ENCODE results near the gene VAV1. TPM values are rescaled to one million over a fixed set of nuclear protein-coding genes. Genes with fewer than 3 reads are reported as not detected.

The VAV1 gene
- total and polyA plus RNA-seq, 2 of the 13 experiments (the other 11 are each of a cell fraction or from before 2014, with no cell fraction given) = not detected

- no peak for TF ChIP-seq ZMAT3 (CRISPR knock-in tag; conservative IDR thresholded peaks at IDR 0.05)
- TF ChIP-seq KLF13 (CRISPR knock-in tag; IDR thresholded peaks at IDR 0.05) = no peak
- TF ChIP-seq SRY (CRISPR knock-in tag; IDR thresholded peaks at IDR 0.05) = no peak
- no peak for TF ChIP-seq CSRNP2 (CRISPR knock-in tag; conservative IDR thresholded peaks at IDR 0.05; ENCODE audit: low read depth)
- TF ChIP-seq BCL3 (CRISPR knock-in tag; IDR thresholded peaks at IDR 0.05) = no peak; the same call in 1 of the 2 replicates
- TF ChIP-seq ZNF615 (CRISPR knock-in tag; IDR thresholded peaks at IDR 0.05; ENCODE audit: borderline replicate concordance) = no peak
- TF ChIP-seq PCBP1 (IDR thresholded peaks at IDR 0.05; ENCODE audit: borderline replicate concordance, low read depth, low read length) = no peak
- TF ChIP-seq MLLT10 (CRISPR knock-in tag; IDR thresholded peaks at IDR 0.05) = no peak
- no peak for TF ChIP-seq ZBTB3 (CRISPR knock-in tag; IDR thresholded peaks at IDR 0.05; ENCODE audit: borderline replicate concordance, low read depth)
- no peak for TF ChIP-seq ZNF18 (CRISPR knock-in tag; IDR thresholded peaks at IDR 0.05; ENCODE audit: insufficient replicate concordance)
- TF ChIP-seq ZSCAN21 (CRISPR knock-in tag; IDR thresholded peaks at IDR 0.05; ENCODE audit: borderline replicate concordance) = no peak
- no peak for TF ChIP-seq ATF2 (CRISPR knock-in tag; IDR thresholded peaks at IDR 0.05)
- TF ChIP-seq, protein P1, sequence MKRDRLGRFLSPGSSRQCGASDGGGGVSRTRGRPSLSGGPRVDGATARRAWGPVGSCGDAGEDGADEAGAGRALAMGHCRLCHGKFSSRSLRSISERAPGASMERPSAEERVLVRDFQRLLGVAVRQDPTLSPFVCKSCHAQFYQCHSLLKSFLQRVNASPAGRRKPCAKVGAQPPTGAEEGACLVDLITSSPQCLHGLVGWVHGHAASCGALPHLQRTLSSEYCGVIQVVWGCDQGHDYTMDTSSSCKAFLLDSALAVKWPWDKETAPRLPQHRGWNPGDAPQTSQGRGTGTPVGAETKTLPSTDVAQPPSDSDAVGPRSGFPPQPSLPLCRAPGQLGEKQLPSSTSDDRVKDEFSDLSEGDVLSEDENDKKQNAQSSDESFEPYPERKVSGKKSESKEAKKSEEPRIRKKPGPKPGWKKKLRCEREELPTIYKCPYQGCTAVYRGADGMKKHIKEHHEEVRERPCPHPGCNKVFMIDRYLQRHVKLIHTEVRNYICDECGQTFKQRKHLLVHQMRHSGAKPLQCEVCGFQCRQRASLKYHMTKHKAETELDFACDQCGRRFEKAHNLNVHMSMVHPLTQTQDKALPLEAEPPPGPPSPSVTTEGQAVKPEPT (CRISPR knock-in tag; IDR thresholded peaks at IDR 0.05; ENCODE audit: low read depth) = no peak
- TF ChIP-seq CENPBD1 (CRISPR knock-in tag; IDR thresholded peaks at IDR 0.05; ENCODE audit: borderline replicate concordance, low read depth) = no peak
- TF ChIP-seq, protein P2, sequence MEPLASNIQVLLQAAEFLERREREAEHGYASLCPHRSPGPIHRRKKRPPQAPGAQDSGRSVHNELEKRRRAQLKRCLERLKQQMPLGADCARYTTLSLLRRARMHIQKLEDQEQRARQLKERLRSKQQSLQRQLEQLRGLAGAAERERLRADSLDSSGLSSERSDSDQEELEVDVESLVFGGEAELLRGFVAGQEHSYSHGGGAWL (CRISPR knock-in tag; IDR thresholded peaks at IDR 0.05) = no peak
- TF ChIP-seq, protein P3, sequence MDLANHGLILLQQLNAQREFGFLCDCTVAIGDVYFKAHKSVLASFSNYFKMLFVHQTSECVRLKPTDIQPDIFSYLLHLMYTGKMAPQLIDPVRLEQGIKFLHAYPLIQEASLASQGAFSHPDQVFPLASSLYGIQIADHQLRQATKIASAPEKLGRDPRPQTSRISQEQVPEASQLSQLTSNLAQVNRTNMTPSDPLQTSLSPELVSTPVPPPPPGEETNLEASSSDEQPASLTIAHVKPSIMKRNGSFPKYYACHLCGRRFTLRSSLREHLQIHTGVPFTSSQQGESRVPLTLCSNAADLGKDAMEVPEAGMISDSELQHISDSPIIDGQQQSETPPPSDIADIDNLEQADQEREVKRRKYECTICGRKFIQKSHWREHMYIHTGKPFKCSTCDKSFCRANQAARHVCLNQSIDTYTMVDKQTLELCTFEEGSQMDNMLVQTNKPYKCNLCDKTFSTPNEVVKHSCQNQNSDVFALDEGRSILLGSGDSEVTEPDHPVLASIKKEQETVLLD (CRISPR knock-in tag; IDR thresholded peaks at IDR 0.05; ENCODE audit: low read depth) = no peak
- no peak for TF ChIP-seq ZNF607 (CRISPR knock-in tag; IDR thresholded peaks at IDR 0.05; ENCODE audit: borderline replicate concordance)
- TF ChIP-seq EZH2 (conservative IDR thresholded peaks at IDR 0.05; ENCODE audit: low read depth, low read length) = no peak
These were observed 46.8 kb upstream of the VAV1 start (continued) for GRCh38 chr19:6725513-6726231.
